Lower leg skin (tissue), 3 donors: ENCODE measurements around the gene CBX2.

Experiments used
- CTCF ChIP-seq, 3 donors: fragments of 450-650 bp; IDR thresholded peaks; one replicate each; pipeline ENCODE4 v1.5.1; 2016; ENCODE audit warnings: antibody characterized with exemption in 3 of 3, mild to moderate bottlenecking in 3 of 3, moderate library complexity in 2 of 3
- POLR2A ChIP-seq, 2 donors: fragments of 450-650 bp; IDR thresholded peaks; one replicate each; pipeline ENCODE4 v1.6.1; 2016 to 2017; ENCODE audit warnings: antibody characterized with exemption in 2 of 2, mild to moderate bottlenecking in 1 of 2, moderate library complexity in 1 of 2

- no peak for TF ChIP-seq CTCF (IDR thresholded peaks at IDR 0.05)
- no peak for TF ChIP-seq POLR2A (IDR thresholded peaks at IDR 0.05)
Measured at GRCh38 chr17:79826841-79827578, 49.1 kb downstream of the CBX2 start.
